Caco-2 (cell line): Measurements from ENCODE around the gene RAB3D. TPM values are rescaled to one million over a fixed set of nuclear protein-coding genes. Genes with fewer than 3 reads are reported as not detected.

Experiments
- BruUV-seq: library from RNA; stranded (reverse); fragments of 400-500 nt; replicated peaks from 2 replicates; lab custom pipeline; 2021; lab: Mats Ljungman, UMichigan
- CTCF ChIA-PET: fragments of 300-600 bp; sonication (Branson Sonifier 250); formaldehyde crosslinking; loops from one replicate; lab custom pipeline; 2022; ENCODE audit warnings: antibody characterized with exemption; lab: Charles Lee
- POLR2A ChIA-PET: fragments of 300-600 bp; sonication (Branson Sonifier 250); formaldehyde crosslinking; loops from one replicate; lab custom pipeline; 2022; ENCODE audit warnings: antibody characterized with exemption; lab: Charles Lee
- DNase-seq, 2 experiments: peaks; one replicate each; pipeline versions ENCODE4 v3.0.0 to v3.0.0-alpha.2; 2020 to 2022
- H3K27me3 ChIP-seq: replicated peaks from 2 replicates; pipeline ENCODE4 v1.6.0; 2011; ENCODE audit warnings: low read length; ENCODE audit not compliant: control insufficient read depth, insufficient read depth
- H3K36me3 ChIP-seq: 2 replicates; pipeline ENCODE4 v1.5.1; 2011; ENCODE audit warnings: low read length; ENCODE audit not compliant: control insufficient read depth, insufficient read depth
- H3K4me1 ChIP-seq: fragments of 250-450 bp; sonication (Bioruptor Pico); 2 replicates; pipeline ENCODE4 v1.5.1; 2020; ENCODE audit warnings: mild to moderate bottlenecking
- H3K4me3 ChIP-seq: 2 replicates; pipeline ENCODE4 v1.5.1; 2011; ENCODE audit warnings: low read depth, mild to moderate bottlenecking, control low read depth, low read length
- H3K9me3 ChIP-seq: fragments of 250-450 bp; sonication (Bioruptor Pico); 2 replicates; pipeline ENCODE4 v1.5.1; 2020; ENCODE audit warnings: mild to moderate bottlenecking, moderate library complexity
- H3K27ac Mint-ChIP-seq: one replicate; pipeline ENCODE4 v1.8.0; 2022; ENCODE audit warnings: mixed read lengths; ENCODE audit not compliant: unreplicated experiment
- H3K27me3 Mint-ChIP-seq: one replicate; pipeline ENCODE4 v1.8.0; 2022; ENCODE audit warnings: mixed read lengths; ENCODE audit not compliant: insufficient read depth, unreplicated experiment
- H3K36me3 Mint-ChIP-seq: one replicate; pipeline ENCODE4 v1.8.0; 2022; ENCODE audit warnings: mild to moderate bottlenecking, mixed read lengths; ENCODE audit not compliant: insufficient read depth, unreplicated experiment
- H3K4me1 Mint-ChIP-seq: one replicate; pipeline ENCODE4 v1.8.0; 2022; ENCODE audit warnings: low read depth, mixed read lengths; ENCODE audit not compliant: unreplicated experiment
- H3K4me3 Mint-ChIP-seq: one replicate; pipeline ENCODE4 v1.8.0; 2022; ENCODE audit warnings: mild to moderate bottlenecking, moderate library complexity, mixed read lengths; ENCODE audit not compliant: unreplicated experiment
- H3K9me3 Mint-ChIP-seq: one replicate; pipeline ENCODE4 v1.8.0; 2022; ENCODE audit warnings: mixed read lengths; ENCODE audit not compliant: unreplicated experiment
- CTCF ChIP-seq, 2 experiments: fragments of 200-600 bp in 1 of 2; IDR thresholded peaks; 1 replicate in 1 of 2; 2 replicates in 1 of 2; pipeline versions ENCODE4 v1.5.1 to v1.8.0; 2011 to 2022; ENCODE audit warnings: antibody characterized with exemption in 1 of 2, control low read depth in 1 of 2, inconsistent platforms in 1 of 2, low read depth in 1 of 2, low read length in 1 of 2, mild to moderate bottlenecking in 1 of 2, moderate library complexity in 1 of 2; ENCODE audit not compliant: insufficient read depth in 1 of 2, severe bottlenecking in 1 of 2, unreplicated experiment in 1 of 2
- intact Hi-C: fragments of 100-400 bp; cut with micrococcal nuclease; formaldehyde crosslinking; loops from one replicate; pipeline ENCODE4 v1.10.0; 2022; ENCODE audit not compliant: unreplicated experiment
- total RNA-seq: library from RNA; stranded (reverse); gene quantifications from 2 replicates; pipeline ENCODE4 v1.2.3, GENCODE V29; 2022

Gene RAB3D
- total RNA-seq, 1 experiment from 2014 or later, result 28.0 TPM

GRCh38 chr19:11338569-11339253, 746 bp downstream of the RAB3D start:
- Histone ChIP-seq H3K4me3 (peak overlapping the region; percentile 88), H3K36me3 (peaks cover 7% of the 10 kb centered on the region), H3K9me3 (no peaks in the 10 kb centered on the region), H3K4me1 (peaks cover 14% of the 10 kb centered on the region), H3K27me3 (no peaks in the 10 kb centered on the region)
- ChIA-PET CTCF (interaction anchor here (0.5 to 2.3 kb wide), 3 partner anchors 43 to 101 kb away, joined by 3 to 12 read pairs (median 9); no protein-coding TSS in a partner anchor), POLR2A (interaction anchor here (0.7 kb wide), 1 partner anchor 45 kb away, joined by 3 read pairs; no protein-coding TSS in a partner anchor)
- Mint-ChIP-seq H3K4me3 (peak overlapping the region; percentile 77), H3K9me3 (no peaks in the 10 kb centered on the region), H3K4me1 (peaks cover 6% of the 10 kb centered on the region), H3K27ac (peak overlapping the region; percentile 50), H3K27me3 (no peaks in the 10 kb centered on the region), H3K36me3 (peaks cover 23% of the 10 kb centered on the region)
- TSS peak; percentile 23 for BruUV-seq
- intact Hi-C loops, result no loop called here
- DNase-seq, result no peak
- TF ChIP-seq CTCF (IDR thresholded peaks at IDR 0.05; ENCODE audit: insufficient read depth in 1 of 2, low read depth in 1 of 2, low read length in 1 of 2, severe bottlenecking in 1 of 2, unreplicated experiment in 1 of 2), result no peak

- intact Hi-C loops, result no loop called here
- Histone ChIP-seq H3K9me3 (no peaks in the 10 kb centered on the region), H3K4me3 (peak overlapping the region; percentile 88), H3K36me3 (peaks cover 7% of the 10 kb centered on the region), H3K27me3 (no peaks in the 10 kb centered on the region), H3K4me1 (peaks cover 14% of the 10 kb centered on the region)
- no peak overlapping the region for H3K27ac Mint-ChIP-seq
- CTCF ChIA-PET, result interaction anchor here (0.5 to 2.3 kb wide), 3 partner anchors 36 to 101 kb away, joined by 3 to 9 read pairs (median 9); partner anchors contain the start of gene SWSAP1
- H3K27me3 Mint-ChIP-seq, result no peaks in the 10 kb centered on the region
- TF ChIP-seq CTCF (IDR thresholded peaks at IDR 0.05; ENCODE audit: insufficient read depth in 1 of 2, low read depth in 1 of 2, low read length in 1 of 2, severe bottlenecking in 1 of 2, unreplicated experiment in 1 of 2), result no peak
- no TSS peak for BruUV-seq
- H3K4me3 Mint-ChIP-seq, result peak overlapping the region; percentile 77
- peaks cover 23% of the 10 kb centered on the region for H3K36me3 Mint-ChIP-seq
- POLR2A ChIA-PET, result interaction anchor here (0.6 to 0.7 kb wide), 2 partner anchors 9 to 45 kb away, joined by 3 to 4 read pairs; no protein-coding TSS in a partner anchor
- no peaks in the 10 kb centered on the region for H3K9me3 Mint-ChIP-seq
- H3K4me1 Mint-ChIP-seq, result peaks cover 6% of the 10 kb centered on the region
- no peak for DNase-seq
Observed at GRCh38 chr19:11338121-11338520, 1.3 kb downstream of the RAB3D start.

- H3K27me3 Mint-ChIP-seq, result no peaks in the 10 kb centered on the region
- DNase-seq, result no peak
- peaks cover 28% of the 10 kb centered on the region for H3K36me3 Mint-ChIP-seq
- H3K4me3 Mint-ChIP-seq, result no peak overlapping the region
- TF ChIP-seq CTCF (IDR thresholded peaks at IDR 0.05; ENCODE audit: insufficient read depth in 1 of 2, low read depth in 1 of 2, low read length in 1 of 2, severe bottlenecking in 1 of 2, unreplicated experiment in 1 of 2), result no peak
- H3K9me3 Mint-ChIP-seq, result no peaks in the 10 kb centered on the region
- no peak overlapping the region for H3K4me3 ChIP-seq
- ChIA-PET POLR2A (no interaction called here), CTCF (no interaction called here)
- peaks cover 7% of the 10 kb centered on the region for H3K36me3 ChIP-seq
- no peaks in the 10 kb centered on the region for H3K9me3 ChIP-seq
- no TSS peak for BruUV-seq
- intact Hi-C loops, result no loop called here
- peaks cover 14% of the 10 kb centered on the region for H3K4me1 ChIP-seq
- peaks cover 6% of the 10 kb centered on the region for H3K4me1 Mint-ChIP-seq
- H3K27ac Mint-ChIP-seq, result no peak overlapping the region
- H3K27me3 ChIP-seq, result no peaks in the 10 kb centered on the region
Observed at GRCh38 chr19:11337080-11337479, 2.4 kb downstream of the RAB3D start.
